Tibial artery (tissue), 4 donors: ENCODE data around the gene ALDH9A1.

Experiments used
- DNase-seq, 2 donors: peaks; one replicate each; pipeline ENCODE4 v3.0.0-alpha.2; 2019
- H3K27ac ChIP-seq, 2 donors: fragments of 200-600 bp; sonication (generic) in 1 of 2; 1 replicate in 1 of 2; 2 replicates in 1 of 2; pipeline ENCODE4 v1.5.1; 2018 to 2019; ENCODE audit warnings: mild to moderate bottlenecking in 1 of 2
- H3K27me3 ChIP-seq, 2 donors: fragments of 200-600 bp; sonication (generic) in 1 of 2; one replicate each; pipeline versions ENCODE4 v1.5.1 to v1.6.0; 2016 to 2019
- H3K36me3 ChIP-seq, 3 donors: fragments of 200-600 bp; sonication (generic) in 2 of 3; one replicate each; pipeline ENCODE4 v1.5.1; 2016 to 2019; ENCODE audit warnings: mild to moderate bottlenecking in 2 of 3
- H3K4me1 ChIP-seq, 4 donors: fragments of 200-600 bp; sonication (generic) in 2 of 4; 1 replicate in 3 of 4; 2 replicates in 1 of 4; pipeline ENCODE4 v1.5.1; 2016 to 2019
- H3K4me3 ChIP-seq, 2 donors: fragments of 200-600 bp; sonication (generic) in 1 of 2; 1 replicate in 1 of 2; 2 replicates in 1 of 2; pipeline ENCODE4 v1.5.1; 2018 to 2019; ENCODE audit warnings: mild to moderate bottlenecking in 2 of 2
- H3K9me3 ChIP-seq, 3 donors: fragments of 200-600 bp; sonication (generic) in 1 of 3; one replicate each; pipeline ENCODE4 v1.5.1; 2016 to 2019
- intact Hi-C: fragments of 100-400 bp; cut with DNase I; formaldehyde crosslinking; loops from one replicate; pipeline ENCODE4 v1.15.0; 2023; ENCODE audit warnings: low total_unique reads
- TF ChIP-seq, protein P1 (sequence below), 2 experiments: fragments of 200-600 bp in 1 of 2; fragments of 450-650 bp in 1 of 2; IDR thresholded peaks; one replicate each; pipeline ENCODE4 v1.5.1; 2017 to 2019; ENCODE audit warnings: antibody characterized with exemption in 2 of 2, mild to moderate bottlenecking in 1 of 2, moderate library complexity in 1 of 2

Gene ALDH9A1

DNA sequence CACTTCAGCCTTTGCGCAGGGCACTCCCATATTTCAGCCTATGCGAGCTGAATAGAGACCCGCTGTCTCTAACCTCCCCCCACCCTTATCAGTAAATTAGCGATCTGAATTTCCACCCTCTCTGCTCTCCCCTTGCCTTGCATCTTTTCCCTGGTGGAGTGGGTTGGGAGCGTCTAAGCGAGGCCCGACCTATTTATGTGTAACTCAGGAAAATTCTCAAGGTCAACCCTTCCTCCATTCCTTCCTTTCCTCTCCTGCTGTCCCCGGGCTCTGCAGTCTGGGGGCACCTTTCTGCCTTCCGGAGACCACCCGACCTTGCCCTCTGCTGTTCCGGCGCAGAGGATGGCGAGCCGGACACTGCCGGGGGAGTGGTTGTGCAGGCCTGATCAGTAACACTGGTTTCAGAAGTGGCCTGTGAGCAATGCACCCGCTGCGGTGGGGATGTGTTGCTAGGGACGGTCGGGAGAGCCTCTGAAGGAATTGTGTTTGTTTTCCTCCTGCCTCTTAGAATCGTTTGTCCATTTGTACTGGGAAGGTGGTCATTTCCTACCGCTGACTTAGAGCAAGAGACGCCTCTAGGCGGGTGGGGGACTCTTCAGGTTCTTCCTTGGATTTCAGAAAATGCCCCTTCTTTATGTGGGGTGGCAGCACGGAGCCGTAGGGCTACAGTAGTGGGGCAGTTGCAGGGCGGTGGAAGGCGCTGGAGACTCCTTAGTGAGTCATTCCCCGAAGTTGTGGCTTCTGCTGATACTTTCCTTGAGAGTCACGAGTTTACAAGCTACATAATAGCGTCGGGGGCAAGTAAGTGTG, 66.8 kb downstream of the ALDH9A1 start:
- Histone ChIP-seq H3K27me3 (no peaks in the 10 kb centered on the region), H3K9me3 (no peaks in the 10 kb centered on the region), H3K36me3 (no peaks in the 10 kb centered on the region), H3K27ac (peak overlapping the region; percentile 77 to 88), H3K4me1 (peaks cover 0 to 45% (median 38%) of the 10 kb centered on the region in 4 donors), H3K4me3 (peak overlapping the region; percentile 67 to 90)
- intact Hi-C loops = loop anchor here (5.0 to 10.0 kb wide), 3 partner anchors 66 to 203 kb away; partner anchors contain the start of genes ALDH9A1 and TMCO1
- TF ChIP-seq, protein P1, sequence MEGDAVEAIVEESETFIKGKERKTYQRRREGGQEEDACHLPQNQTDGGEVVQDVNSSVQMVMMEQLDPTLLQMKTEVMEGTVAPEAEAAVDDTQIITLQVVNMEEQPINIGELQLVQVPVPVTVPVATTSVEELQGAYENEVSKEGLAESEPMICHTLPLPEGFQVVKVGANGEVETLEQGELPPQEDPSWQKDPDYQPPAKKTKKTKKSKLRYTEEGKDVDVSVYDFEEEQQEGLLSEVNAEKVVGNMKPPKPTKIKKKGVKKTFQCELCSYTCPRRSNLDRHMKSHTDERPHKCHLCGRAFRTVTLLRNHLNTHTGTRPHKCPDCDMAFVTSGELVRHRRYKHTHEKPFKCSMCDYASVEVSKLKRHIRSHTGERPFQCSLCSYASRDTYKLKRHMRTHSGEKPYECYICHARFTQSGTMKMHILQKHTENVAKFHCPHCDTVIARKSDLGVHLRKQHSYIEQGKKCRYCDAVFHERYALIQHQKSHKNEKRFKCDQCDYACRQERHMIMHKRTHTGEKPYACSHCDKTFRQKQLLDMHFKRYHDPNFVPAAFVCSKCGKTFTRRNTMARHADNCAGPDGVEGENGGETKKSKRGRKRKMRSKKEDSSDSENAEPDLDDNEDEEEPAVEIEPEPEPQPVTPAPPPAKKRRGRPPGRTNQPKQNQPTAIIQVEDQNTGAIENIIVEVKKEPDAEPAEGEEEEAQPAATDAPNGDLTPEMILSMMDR (IDR thresholded peaks at IDR 0.05) = no peak
- DNase-seq = peak; percentile 69 to 84

GRCh38 chr1:165630629-165631341, 67.6 kb downstream of the ALDH9A1 start, which contains the start of gene MGST3:
Gene MGST3, plus strand, starts transcription at chr1:165631234. Its CDS starts 18,614 bp downstream, at chr1:165649848.
- H3K36me3 ChIP-seq = no peaks in the 10 kb centered on the region
- no peaks in the 10 kb centered on the region for H3K27me3 ChIP-seq
- intact Hi-C loops = loop anchor here (5.0 to 10.0 kb wide), 3 partner anchors 67 to 204 kb away; partner anchors contain the start of genes ALDH9A1 and TMCO1
- DNase-seq = peak; percentile 94 to 97
- H3K27ac ChIP-seq = peak within 1 kb of the TSS; percentile 77 to 88
- H3K4me3 ChIP-seq = peak within 1 kb of the TSS; percentile 67 to 90
- TF ChIP-seq, protein P1 (IDR thresholded peaks at IDR 0.05) = no peak
- H3K4me1 ChIP-seq = peaks cover 0 to 38% (median 32%) of the 10 kb centered on the region in 4 donors
- no peaks in the 10 kb centered on the region for H3K9me3 ChIP-seq

GRCh38 chr1:165629848-165630628, 68.3 kb downstream of the ALDH9A1 start:
- intact Hi-C loops = loop anchor here (5.0 to 10.0 kb wide), 3 partner anchors 67 to 205 kb away; partner anchors contain the start of genes ALDH9A1 and TMCO1
- Histone ChIP-seq H3K27ac (peak overlapping the region; percentile 77 to 88), H3K4me3 (peak overlapping the region; percentile 67 to 90), H3K36me3 (no peaks in the 10 kb centered on the region), H3K4me1 (peaks cover 0 to 31% (median 24%) of the 10 kb centered on the region in 4 donors), H3K27me3 (no peaks in the 10 kb centered on the region), H3K9me3 (no peaks in the 10 kb centered on the region)
- TF ChIP-seq, protein P1 (IDR thresholded peaks at IDR 0.05) = no peak
- DNase-seq = no peak

GRCh38 chr1:165629151-165629550, 69.2 kb downstream of the ALDH9A1 start:
- no peaks in the 10 kb centered on the region for H3K36me3 ChIP-seq
- H3K9me3 ChIP-seq = no peaks in the 10 kb centered on the region
- no peaks in the 10 kb centered on the region for H3K27me3 ChIP-seq
- TF ChIP-seq, protein P1 (IDR thresholded peaks at IDR 0.05) = no peak
- H3K4me3 ChIP-seq = no peak overlapping the region
- no peak for DNase-seq
- peaks cover 0 to 22% (median 18%) of the 10 kb centered on the region in 4 donors for H3K4me1 ChIP-seq
- H3K27ac ChIP-seq = no peak overlapping the region
- intact Hi-C loops = no loop called here
